ENCODE results near the gene GPR83. TPM values are rescaled to one million over a fixed set of nuclear protein-coding genes. Genes with fewer than 3 reads are reported as not detected.

Gene GPR83
- total and polyA plus RNA-seq, 2 of the 4 experiments (the other 2 are of a cell fraction): under 0.01 to 0.07 TPM

DNA sequence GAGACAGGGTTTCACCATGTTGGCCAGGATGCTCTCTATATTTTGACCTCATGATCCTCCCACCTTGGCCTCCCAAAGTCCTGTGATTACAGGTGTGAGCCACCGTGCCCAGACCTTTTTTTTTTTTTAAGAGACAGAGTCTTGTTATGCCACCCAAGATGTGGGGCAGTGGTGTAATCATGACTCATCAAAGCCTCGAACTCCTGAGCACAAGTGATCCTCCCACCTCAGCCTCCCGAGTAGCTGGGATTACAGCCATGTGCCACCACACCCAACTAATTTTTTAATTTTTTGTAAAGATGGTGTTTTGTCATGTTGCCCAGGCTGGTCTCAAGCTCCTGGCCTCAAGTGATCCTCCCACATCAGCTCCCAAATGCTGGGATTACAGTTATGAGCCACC is 59.0 kb downstream of the GPR83 start:
- no peak for DNase-seq
- Histone ChIP-seq H2AK9ac (replicated peaks; ENCODE audit: low read depth, low read length, poor library complexity) (no peak overlapping the region), H3K14ac (replicated peaks; ENCODE audit: low read depth, low read length) (no peak overlapping the region), H2AFZ (replicated peaks; ENCODE audit: low read length, poor library complexity) (no peak overlapping the region), H3K79me1 (ENCODE audit: low read depth in 1 of 2, low read length in 2 of 2) (no peaks in the 10 kb centered on the region), H2BK120ac (ENCODE audit: low read depth, low read length) (no peak overlapping the region), H2AK5ac (ENCODE audit: low read depth, low read length) (no peak overlapping the region), H3K23ac (ENCODE audit: low read depth, low read length) (no peak overlapping the region), H2BK15ac (ENCODE audit: low read depth, low read length) (no peak overlapping the region), H3K18ac (ENCODE audit: low read depth, low read length) (no peak overlapping the region), H4K8ac (ENCODE audit: low read depth in 2 of 2, low read length in 2 of 2) (no peak overlapping the region), H3K4ac (ENCODE audit: low read depth, low read length) (no peak overlapping the region), H4K91ac (ENCODE audit: insufficient read depth, low read depth, low read length) (no peak overlapping the region), H3K27me3 (ENCODE audit: control insufficient read depth, insufficient read depth, low read length) (no peaks in the 10 kb centered on the region), H3K4me3 (ENCODE audit: insufficient read depth, low read depth, low read length) (no peak overlapping the region), H3K36me3 (ENCODE audit: control insufficient read depth, insufficient read depth, low read length) (no peaks in the 10 kb centered on the region), H4K5ac (ENCODE audit: low read depth, low read length) (no peak overlapping the region), H3K9ac (ENCODE audit: low read depth, low read length) (no peak overlapping the region), H3K56ac (ENCODE audit: extremely low read depth, insufficient read depth, low read length) (no peak overlapping the region), H4K20me1 (ENCODE audit: insufficient read depth, low read length) (no peaks in the 10 kb centered on the region), H3K4me2 (ENCODE audit: low read depth, low read length) (no peak overlapping the region), H3K27ac (ENCODE audit: insufficient read depth, low read length) (no peak overlapping the region), H2BK5ac (ENCODE audit: low read depth, low read length, poor library complexity, severe bottlenecking) (no peak overlapping the region), H3K9me3 (ENCODE audit: control insufficient read depth, insufficient read depth, low read length) (no peaks in the 10 kb centered on the region), H3K9me1 (ENCODE audit: insufficient read depth, low read length) (no peaks in the 10 kb centered on the region), H3K4me1 (ENCODE audit: control insufficient read depth, insufficient read depth, low read length) (no peaks in the 10 kb centered on the region), H2BK20ac (ENCODE audit: low read depth, low read length) (no peak overlapping the region)
- no peak for TF ChIP-seq ELK1 (IDR thresholded peaks at IDR 0.05; ENCODE audit: borderline replicate concordance, low read depth, low read length)
- no peak for TF ChIP-seq SMC3 (IDR thresholded peaks at IDR 0.05; ENCODE audit: low read depth, low read length)
- no peak for TF ChIP-seq MAZ (IDR thresholded peaks at IDR 0.05; ENCODE audit: borderline replicate concordance, low read depth, low read length)
- no peak for TF ChIP-seq MAFK (IDR thresholded peaks at IDR 0.05; ENCODE audit: low read depth, low read length)
- TF ChIP-seq CEBPB (IDR thresholded peaks at IDR 0.05; ENCODE audit: low read depth, low read length): no peak
- no peak for TF ChIP-seq RAD21 (IDR thresholded peaks at IDR 0.05; ENCODE audit: low read length)
- no peak for TF ChIP-seq CTCF (conservative IDR thresholded peaks at IDR 0.05; ENCODE audit: low read depth, low read length)
- TF ChIP-seq RFX5 (IDR thresholded peaks at IDR 0.05; ENCODE audit: low read depth, low read length): no peak
- TF ChIP-seq CHD1 (IDR thresholded peaks at IDR 0.05; ENCODE audit: low read depth, low read length): no peak
- no peak for TF ChIP-seq MXI1 (IDR thresholded peaks at IDR 0.05; ENCODE audit: borderline replicate concordance, low read depth, low read length)
- TF ChIP-seq RCOR1 (IDR thresholded peaks at IDR 0.05; ENCODE audit: insufficient replicate concordance, low read length): no peak
- TF ChIP-seq USF2 (IDR thresholded peaks at IDR 0.05; ENCODE audit: low read depth, low read length): no peak
- no peak for TF ChIP-seq BHLHE40 (IDR thresholded peaks at IDR 0.05; ENCODE audit: low read depth, low read length)
- TF ChIP-seq POLR2A (IDR thresholded peaks at IDR 0.05; ENCODE audit: low read depth, low read length): no peak
- TF ChIP-seq NFE2L2 (IDR thresholded peaks at IDR 0.05; ENCODE audit: low read depth, low read length): no peak
- no peak for TF ChIP-seq FOS (IDR thresholded peaks at IDR 0.05; ENCODE audit: low read depth, low read length)
- intact Hi-C loops (cut with micrococcal nuclease) (no loop called here), dilution Hi-C loops (cut with HindIII; ENCODE audit: low sequenced_read_pairs, unreplicated experiment) (no loop called here), in situ Hi-C loops (cut with MboI; ENCODE audit: low sequenced_read_pairs) (no loop called here)
- CTCF ChIA-PET: no interaction called here
- POLR2A ChIA-PET (ENCODE audit: unreplicated experiment): interaction anchor here (0.6 kb wide), 1 partner anchor 694 kb away, joined by 5 read pairs; no protein-coding TSS in a partner anchor
- no CpG with 5 or more reads among the region's 3 CpGs for WGBS, 2 experiments (ENCODE audit: extremely low coverage in 2 of 2, insufficient read length in 1 of 2)
- ATAC-seq (ENCODE audit: low read depth): no peak
- BruUV-seq (replicated peaks): no TSS peak

Measured in IMR-90 (cell line).